Fibroblast of the aortic adventitia (primary cell): Measurements from ENCODE around the gene HEPHL1. TPM values are rescaled to one million over a fixed set of nuclear protein-coding genes. Genes with fewer than 3 reads are reported as not detected.
A peak's percentile ranks its signal among the peaks of the same experiment; 100 is the strongest.

Source experiments
- DNase-seq: peaks from one replicate; pipeline ENCODE4 v3.0.0-alpha.2; 2010; ENCODE audit warnings: low read depth
- H3K4me3 ChIP-seq: 2 replicates; pipeline ENCODE4 v1.5.1; 2011; ENCODE audit warnings: low read depth, mild to moderate bottlenecking, control low read depth, low read length, moderate library complexity
- CTCF ChIP-seq: IDR thresholded peaks from 2 replicates; pipeline ENCODE4 v1.5.1; 2011; ENCODE audit warnings: mild to moderate bottlenecking, low read length, control low read depth, inconsistent platforms; ENCODE audit not compliant: insufficient read depth
- total RNA-seq: library from RNA; depleted of rRNA; stranded (reverse); fragments of >200 nt; gene quantifications from 2 replicates; pipeline ENCODE4 v1.2.3, GENCODE V29; 2012; ENCODE audit warnings: low replicate concordance

The HEPHL1 gene
- total RNA-seq, 1 donor = not detected

DNA sequence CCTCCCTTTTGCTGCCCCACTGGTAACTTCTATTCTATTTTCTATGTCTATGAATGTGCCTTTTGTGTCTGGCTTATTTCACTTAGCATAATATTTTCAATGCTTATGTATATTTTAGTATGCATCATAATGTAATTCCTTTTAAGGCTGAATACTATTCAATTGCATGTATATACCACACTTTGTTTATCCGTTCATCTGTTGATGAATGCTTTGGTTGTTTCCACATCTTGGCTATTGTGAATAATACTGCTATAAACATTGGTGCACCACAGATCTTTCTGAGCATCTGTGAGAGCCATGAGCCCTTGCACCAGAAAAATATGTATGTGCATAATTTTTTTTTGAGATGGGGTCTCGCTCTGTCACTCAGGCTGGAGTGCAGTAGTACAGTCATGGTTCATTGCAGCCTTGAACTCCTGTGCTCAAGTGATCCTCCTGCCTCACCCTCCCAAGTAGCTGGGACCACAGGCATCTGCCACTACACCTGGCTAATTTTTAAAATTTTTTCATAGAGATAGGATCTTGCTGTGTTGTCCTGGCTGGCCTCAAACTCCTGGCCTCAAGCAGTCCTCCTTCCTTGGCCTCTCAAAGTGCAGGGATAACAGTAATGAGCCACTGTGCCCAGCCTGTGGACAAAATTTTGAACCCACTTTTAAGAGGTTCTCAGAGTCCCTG, 27.0 kb downstream of the HEPHL1 start:
- no peak overlapping the region for H3K4me3 ChIP-seq
- TF ChIP-seq CTCF = no peak
- no peak for DNase-seq

DNA sequence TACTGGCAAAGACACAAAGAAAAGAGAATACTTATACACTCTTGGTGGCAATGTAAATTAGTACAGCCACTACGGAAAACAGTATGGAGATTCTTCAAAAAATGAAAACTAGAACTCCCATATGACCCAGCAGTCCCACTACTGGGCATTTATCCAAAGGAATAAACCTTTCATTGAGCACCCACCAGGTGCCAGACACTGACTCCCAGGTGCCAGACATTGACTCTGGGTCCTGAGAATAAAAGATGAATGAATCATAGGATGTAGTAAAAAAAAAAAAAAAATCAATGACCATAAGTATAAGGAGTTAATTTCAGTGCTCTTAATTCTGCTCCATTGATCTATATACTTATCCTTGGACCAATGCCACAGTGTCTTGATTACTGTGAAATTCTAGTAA, 28.2 kb downstream of the HEPHL1 start:
- no peak for TF ChIP-seq CTCF
- no peak for DNase-seq
- H3K4me3 ChIP-seq = no peak overlapping the region

DNA sequence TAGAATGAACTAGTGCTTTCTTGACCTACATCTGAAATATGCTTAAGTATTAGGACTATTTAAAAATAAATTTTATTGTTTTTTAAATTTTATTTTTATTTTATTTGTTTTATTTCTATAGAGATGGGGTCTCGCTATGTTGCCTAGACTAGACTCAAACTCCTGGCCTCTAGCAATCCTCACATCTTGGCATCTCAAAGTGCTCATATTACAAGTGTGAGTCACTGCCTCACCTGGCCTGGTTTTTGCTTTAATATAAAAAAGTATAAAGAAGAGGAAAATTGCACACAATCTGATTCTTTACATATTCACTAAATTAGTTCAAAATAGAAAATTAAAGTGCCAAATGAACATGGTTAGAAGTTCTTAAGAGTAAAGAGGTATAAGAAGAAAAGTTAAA, 37.5 kb downstream of the HEPHL1 start:
- TF ChIP-seq CTCF = no peak
- DNase-seq = no peak
- H3K4me3 ChIP-seq = no peak overlapping the region

- H3K4me3 ChIP-seq = no peak overlapping the region
- DNase-seq = no peak
- no peak for TF ChIP-seq CTCF
Measured at GRCh38 chr11:94059065-94059464, 37.9 kb downstream of the HEPHL1 start.

- DNase-seq = peak; percentile 60
- TF ChIP-seq CTCF = no peak
- H3K4me3 ChIP-seq = no peak overlapping the region
Measured at GRCh38 chr11:94060401-94060800, 39.2 kb downstream of the HEPHL1 start.

- DNase-seq = no peak
- no peak for TF ChIP-seq CTCF
- H3K4me3 ChIP-seq = no peak overlapping the region
Measured at GRCh38 chr11:94062360-94062759, 41.2 kb downstream of the HEPHL1 start.

DNA sequence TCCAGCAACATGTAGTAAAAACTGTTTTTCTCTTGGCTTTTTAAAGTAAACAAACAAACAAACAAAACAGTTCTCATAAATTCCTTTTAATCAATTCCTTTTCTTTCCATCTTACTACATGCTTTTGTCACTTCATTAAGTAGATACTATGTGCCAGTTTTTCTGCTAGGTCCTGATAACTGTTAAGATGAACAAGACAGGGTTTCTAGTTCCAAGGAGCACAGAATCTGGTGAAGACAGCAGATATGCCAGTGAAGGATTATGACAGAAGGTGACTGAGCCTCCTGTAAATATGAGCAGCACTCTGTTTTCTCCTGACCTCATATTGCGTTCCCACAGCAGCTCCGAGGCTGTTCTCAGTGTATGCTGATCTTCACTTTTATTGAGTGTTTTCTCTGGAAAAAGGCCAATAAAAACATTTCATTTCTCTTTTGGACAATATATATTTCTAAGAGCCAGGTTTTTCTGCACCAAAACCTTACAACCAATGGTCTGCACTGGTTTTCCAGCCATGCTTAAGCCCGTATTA, 45.8 kb downstream of the HEPHL1 start:
- TF ChIP-seq CTCF = no peak
- H3K4me3 ChIP-seq = no peak overlapping the region
- peak; percentile 3 for DNase-seq
